Suppressor macrophage treated with lipopolysaccharide for 1 hour (primary cell): ENCODE measurements around the gene PBX1.
A peak's percentile ranks its signal among the peaks of the same experiment; 100 is the strongest.

Experiments used
- DNase-seq, 3 donors: peaks; one replicate each; pipeline ENCODE4 v3.0.0-alpha.2; 2020 to 2022

The PBX1 gene

GRCh38 chr1:164765557-164765956 is 206.6 kb downstream of the PBX1 start:
- no peak for DNase-seq

DNA sequence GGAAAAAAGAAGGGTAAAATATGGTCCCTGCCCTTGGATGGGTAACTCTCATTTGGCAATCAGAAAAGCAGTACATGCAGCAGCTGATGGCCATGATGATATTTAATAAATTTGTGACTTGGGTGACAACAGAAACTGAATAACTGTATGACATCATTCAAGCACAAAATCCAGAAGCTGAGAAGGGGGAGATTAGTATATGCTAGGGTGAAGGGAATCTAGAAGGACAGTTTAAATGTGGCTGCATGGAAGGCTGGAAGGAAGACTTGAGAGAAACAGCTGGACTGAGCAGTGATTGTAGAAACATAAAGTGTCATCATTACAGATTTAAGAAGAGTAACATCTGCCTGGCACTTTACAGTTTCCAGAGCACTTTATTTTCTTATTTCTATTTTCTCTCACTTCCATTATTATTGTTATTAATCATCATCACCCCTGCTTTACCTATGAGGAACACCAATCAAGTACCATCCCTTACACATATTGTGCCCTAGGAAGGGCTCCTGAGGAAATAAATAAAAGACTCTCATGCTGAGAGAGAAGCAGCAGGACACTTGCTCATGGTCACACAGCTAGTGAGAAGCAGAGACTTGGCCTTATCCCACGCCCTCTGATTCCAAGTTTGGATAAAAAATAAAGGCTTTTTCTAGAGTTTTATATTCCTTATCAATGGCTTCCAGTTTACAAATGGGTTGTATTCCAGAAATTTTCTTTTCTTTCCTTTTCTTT is 207.2 kb downstream of the PBX1 start:
- no peak for DNase-seq

DNA sequence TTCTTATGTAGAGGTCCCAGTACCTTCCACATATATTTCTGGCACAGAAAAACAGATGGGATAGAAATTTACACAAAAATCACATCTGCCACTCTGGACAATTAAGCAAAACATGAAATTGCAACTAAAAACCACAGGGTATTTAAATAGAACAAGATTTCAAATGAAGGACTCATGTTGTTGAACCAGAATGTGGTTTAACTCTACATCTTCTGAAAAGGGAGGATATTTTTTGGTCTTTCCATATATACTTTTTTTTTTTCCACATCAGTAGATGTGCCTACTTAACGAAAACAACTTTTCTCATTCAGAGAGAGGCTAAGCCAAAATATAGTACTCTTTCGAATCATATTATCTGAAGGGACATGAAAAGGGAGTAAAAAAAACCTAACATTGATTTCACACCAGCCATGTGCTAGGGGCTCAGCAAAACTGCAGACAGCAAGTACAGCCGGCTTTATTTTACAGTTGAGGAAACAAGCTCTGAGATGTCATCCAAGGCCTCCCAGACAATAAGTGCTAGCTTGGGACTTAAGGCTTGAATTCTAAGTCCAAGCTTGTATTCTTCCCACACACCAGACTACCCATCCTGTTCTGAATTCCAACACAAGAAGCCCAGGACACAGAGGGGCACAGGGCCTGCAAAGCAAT is 208.9 kb downstream of the PBX1 start:
- no peak for DNase-seq

DNA sequence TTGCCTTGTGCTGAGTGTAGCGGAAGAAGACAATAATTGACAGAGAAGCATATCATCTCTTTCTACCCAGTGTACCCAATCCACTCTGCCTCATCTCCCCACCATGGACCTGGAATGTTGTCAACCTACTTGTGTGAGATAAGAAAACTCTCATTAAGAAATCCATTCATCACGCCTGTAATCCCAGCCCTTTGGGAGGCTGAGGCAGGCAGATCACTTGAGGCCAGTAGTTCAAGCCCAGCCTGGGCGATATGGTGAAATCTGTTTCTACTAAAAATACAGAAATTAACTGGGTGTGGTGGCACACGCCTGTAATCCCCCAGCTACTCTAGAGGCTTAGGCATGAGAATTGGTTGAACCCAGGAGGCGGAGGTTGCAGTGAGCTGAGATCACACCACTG is 209.6 kb downstream of the PBX1 start:
- DNase-seq, result no peak

DNA sequence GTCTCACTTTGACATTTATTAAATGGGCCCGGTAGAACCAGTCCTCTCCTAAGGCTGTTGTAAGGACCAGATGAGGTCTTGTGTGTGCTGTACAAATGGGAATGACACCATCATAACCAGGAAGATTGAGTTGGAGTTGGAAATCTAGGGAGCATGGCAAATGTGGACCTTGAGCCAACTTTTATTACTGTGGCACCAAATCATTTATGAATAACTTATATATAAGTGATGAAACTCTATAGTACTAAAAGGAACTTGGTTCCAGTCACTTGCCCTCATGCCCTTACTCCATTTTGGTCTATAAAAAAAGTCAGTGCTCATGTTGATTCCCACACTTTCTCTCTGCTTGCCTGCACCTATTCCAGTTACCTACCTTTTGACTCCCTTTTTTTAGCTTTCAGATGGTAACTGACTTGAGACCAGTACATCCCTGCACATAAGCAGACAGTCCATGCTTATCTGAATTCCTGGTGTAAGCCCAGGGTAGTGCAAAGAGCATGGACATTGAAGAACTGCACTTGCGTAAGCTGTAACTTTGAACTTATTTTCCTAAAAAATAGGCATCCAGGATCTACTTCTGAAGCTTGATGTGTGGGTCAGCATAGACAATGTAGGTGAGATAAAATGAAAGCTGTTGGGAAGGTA is 210.6 kb downstream of the PBX1 start:
- no peak for DNase-seq

- DNase-seq, result no peak
Measured at GRCh38 chr1:164770131-164770529, 211.1 kb downstream of the PBX1 start.

GRCh38 chr1:164771041-164771618 is 212.1 kb downstream of the PBX1 start:
- DNase-seq, result no peak

- DNase-seq, result no peak
Measured at GRCh38 chr1:164771619-164772361, 212.8 kb downstream of the PBX1 start.

- DNase-seq, result peak in 1 of 3 donors; percentile 7
Measured at GRCh38 chr1:164772635-164773034, 213.7 kb downstream of the PBX1 start.

DNA sequence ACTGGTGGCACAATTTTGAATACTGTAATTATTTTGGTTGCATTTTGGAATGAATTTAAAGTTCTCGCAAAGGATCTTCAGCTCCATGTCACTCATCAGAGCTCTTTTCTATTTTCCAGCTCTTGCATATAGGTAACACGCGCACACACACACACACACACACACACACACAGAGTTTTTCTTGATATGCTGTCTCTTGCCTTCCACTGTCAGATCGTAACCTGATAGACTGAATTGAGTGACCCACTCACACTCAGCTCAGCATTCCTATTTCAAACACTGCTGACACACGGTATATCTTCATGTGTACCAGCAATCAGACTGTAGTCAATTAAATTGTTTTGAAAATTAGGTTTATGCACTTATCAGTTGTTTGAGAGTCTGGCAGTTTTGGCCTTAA is 214.1 kb downstream of the PBX1 start:
- DNase-seq, result no peak

DNA sequence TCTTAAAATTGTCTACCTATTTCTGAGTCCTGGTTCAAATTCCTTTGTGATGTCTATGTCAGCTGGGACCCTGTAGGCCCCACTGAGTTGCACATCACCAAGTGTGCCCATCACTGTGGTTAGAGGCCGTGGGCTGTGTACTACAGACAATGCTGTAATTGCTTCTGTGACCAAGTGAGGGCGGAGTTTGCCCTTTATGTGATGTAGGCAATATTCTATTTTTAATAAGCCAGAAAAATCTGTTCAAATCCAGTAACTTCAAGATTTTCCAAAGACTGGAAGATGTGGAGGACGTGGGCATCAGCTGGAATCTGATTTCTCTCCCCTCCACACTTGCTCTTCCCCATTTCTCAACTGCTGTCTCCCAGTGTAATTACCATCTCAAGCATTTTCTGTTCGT is 215.4 kb downstream of the PBX1 start:
- no peak for DNase-seq

DNA sequence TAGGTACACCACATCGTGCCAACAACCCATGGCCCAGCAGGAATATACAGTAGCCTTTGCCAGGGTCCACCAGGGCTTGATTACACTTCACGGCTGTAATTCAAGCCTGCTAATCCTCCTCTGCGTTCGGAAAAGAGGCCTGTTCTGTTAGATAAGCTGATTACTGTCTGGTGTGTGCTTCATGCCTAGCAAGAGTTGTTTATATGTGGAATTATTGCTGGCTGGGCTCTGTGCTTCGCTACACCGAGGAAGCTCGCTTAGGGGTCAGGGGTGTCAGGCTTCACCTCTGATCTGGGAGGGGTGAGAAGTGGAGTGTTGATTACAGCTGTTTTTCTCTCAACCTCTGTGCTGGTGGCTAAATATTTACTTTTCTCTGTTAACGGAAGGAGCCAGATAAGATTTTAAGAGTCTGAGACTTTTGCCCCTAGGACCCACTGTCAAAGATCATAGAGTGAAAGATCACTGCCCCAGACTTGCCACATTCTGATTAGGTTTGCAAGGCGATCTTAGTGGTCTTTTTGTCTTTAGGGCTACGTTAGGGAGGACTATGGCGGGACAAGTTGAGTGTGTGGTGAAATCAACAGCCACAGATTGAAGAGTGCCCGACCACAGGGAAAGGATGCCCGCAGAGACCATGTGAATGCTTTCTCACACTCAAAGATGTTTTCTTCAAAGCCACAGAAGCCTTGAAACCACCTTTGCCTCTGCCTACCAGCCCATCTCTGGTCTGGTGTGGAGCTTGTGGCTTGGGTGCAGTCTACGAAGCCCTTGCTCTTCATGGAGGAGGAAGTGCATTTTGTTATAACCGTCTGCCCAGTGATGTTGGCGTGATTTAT is 216.1 kb downstream of the PBX1 start:
- DNase-seq, result no peak

- no peak for DNase-seq
Measured at GRCh38 chr1:164777518-164777917, 218.5 kb downstream of the PBX1 start.

DNA sequence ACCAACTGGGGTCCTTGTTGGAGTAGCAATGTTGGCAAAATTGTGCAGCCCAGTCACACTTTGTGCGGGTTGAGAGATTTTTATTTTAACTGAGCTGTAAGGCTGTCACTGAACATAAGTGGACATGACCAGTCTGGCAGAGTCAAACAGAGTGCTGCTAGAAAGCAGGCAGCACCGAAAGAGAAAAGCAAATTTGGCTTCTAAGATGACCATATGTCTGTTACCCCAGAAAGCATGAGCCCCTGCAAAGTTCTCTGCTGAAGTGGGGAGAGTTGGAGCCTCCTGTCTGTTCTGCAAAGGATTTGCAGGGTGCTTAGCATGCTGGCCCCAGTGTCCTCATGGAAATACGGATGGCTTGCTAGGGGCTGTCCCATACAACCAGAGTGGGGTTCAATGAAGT is 220.4 kb downstream of the PBX1 start:
- no peak for DNase-seq

DNA sequence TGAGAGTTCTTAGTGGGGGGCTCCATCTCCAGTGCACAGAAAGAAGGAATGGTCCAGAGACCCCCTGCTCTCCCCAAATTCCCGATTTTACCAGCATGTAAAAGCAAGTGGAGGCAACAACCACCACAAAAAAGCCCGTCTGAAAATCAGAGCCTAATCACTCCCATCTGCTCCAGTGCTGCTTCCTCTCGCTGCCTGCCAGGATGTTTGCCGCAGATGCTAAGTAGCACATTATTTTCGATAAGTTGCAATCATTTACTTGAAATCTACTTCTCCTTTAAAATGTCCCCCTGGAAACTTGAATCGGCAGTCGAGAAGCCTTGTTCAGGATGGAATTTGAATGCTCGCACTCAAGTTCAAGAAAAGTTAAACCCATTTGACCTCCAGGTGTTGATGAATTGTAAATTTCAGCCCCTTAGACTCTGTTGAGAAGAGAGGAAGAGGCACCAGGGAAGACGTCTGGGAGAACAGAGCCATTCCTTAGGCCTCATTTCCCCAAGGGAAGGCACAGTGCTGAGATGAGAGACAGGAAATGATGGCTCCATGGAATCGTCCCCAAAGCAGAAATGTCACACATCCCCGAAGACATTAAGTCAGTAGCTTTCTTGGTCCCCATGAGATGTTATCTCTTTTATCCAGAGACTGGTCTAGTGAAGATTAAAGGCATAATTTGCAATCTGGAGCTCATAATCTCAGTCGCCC is 221.3 kb downstream of the PBX1 start:
- DNase-seq, result no peak

GRCh38 chr1:164780863-164781262 is 221.9 kb downstream of the PBX1 start:
- DNase-seq, result no peak

GRCh38 chr1:164781972-164782371 is 223.0 kb downstream of the PBX1 start:
- no peak for DNase-seq

GRCh38 chr1:164783778-164784555 is 225.0 kb downstream of the PBX1 start:
- no peak for DNase-seq

GRCh38 chr1:164784960-164785359 is 226.0 kb downstream of the PBX1 start:
- no peak for DNase-seq

DNA sequence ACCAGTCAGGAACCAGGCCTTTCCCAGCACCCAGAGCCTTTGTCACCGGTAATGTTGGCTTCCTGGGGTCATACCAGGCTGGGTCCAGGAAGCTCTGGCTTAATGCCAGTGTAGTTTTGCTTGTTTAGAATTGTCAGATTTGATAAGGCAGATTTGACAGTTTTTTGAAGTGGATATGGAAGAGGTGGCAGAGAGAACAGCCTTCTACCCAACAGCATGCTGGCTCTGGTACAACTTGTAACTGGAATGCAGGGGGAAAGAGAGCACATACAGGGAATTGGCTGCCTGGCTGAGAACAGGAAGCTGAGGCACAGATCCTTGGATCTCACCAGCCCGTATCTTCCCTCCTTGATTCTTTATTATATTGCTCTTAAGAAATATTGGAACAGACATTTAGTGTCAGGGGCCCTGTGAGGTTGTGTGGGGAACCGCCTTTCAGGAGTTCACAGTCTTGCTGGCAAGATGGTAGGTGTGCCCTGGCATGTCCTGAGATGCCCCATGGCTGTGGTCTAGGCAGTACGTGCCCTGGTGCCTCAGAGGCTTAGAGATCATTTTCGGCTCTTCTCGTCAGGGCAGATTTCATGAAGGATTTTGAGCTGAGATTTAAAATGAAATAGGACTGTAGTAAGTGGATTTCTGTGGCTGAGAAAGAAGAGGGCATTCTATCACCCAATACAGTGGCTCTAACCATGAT is 227.0 kb downstream of the PBX1 start:
- DNase-seq, result no peak
